ENCODE data around the gene MPDU1. TPM values are rescaled to one million over a fixed set of nuclear protein-coding genes. Genes with fewer than 3 reads are reported as not detected.

Gene MPDU1
- total RNA-seq: 185 and 199 TPM in 2 replicates
- polyA plus RNA-seq (2012): 61.3 TPM

DNA sequence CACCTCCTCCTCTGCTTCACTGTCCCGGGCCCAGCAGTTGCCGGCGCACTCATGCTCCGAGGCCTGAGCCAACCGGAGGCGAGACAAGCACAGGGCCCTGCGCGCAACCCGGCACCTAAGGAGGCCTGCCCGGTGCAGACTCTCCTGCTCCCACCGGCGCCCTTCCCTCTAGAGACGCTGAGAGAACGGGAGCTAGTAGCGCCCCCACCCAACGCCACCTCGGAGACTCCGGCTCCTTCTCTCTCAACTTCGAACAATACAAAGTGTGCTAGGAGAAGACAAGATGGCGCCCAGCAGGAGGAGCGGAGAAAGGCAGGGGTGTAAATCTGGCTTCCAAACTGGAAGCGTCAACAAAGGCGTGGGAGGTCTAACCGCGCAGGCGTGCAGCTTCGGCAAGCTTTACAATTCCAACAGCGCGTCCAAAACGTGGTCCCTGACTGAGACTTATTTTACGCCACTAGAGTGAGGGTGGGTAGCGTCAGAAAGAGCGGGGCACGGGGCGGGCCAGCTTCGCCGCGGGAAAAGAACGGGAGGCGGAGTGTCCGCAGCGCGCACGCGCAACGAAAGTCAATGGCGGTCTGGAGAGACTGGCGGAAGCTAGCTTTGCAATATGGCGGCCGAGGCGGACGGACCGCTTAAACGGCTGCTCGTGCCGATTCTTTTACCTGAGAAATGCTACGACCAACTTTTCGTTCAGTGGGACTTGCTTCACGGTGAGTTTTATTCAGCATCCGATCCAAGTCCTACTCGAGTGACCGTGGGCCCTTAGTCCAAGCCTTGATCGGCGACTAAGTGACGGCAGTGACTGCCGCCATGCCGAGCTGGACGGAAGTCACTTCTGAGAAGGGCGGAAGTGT, at the start of gene MPDU1:
TSS of gene MPDU1 (plus strand) at position 600 of the 857 bp plus-strand sequence. CDS start at position 611, 11 bp downstream.
- peak; percentile 98 for DNase-seq (ENCODE audit: low read depth)

- DNase-seq (ENCODE audit: low read depth): no peak
Measured at GRCh38 chr17:7538050-7538449, 45.6 kb upstream of the MPDU1 start.

DNA sequence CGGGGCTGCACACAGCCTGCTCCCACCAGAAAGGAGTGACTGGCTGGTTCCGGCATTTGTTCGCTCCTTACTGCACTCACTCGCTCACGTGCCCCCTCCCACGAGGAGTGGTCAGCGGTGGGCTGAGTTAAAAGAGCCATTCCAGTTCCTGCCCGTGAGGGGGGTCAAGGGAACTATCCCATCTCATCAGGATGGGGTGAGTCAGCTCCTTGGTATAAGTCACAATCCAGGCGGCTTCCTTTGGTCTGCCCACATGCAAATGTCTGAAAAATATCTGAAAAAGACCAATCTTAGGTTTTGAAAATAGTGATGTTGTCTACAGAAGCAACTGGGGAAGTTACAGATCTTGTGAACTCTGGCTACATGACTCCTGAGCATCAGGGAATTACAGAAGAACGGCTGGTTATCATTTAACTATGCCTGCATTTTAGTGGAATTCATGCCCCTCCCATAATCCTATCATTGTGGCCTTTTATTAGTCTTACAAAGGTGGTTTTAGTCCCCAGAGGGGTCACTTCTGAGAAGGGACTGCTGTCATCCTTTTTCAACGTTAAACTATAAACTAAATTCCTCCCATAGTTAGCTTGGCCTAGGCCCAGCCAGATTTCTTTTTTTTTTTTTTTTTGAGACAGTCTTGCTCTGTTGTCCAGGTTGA, 44.6 kb upstream of the MPDU1 start:
- DNase-seq (ENCODE audit: low read depth): no peak

DNA sequence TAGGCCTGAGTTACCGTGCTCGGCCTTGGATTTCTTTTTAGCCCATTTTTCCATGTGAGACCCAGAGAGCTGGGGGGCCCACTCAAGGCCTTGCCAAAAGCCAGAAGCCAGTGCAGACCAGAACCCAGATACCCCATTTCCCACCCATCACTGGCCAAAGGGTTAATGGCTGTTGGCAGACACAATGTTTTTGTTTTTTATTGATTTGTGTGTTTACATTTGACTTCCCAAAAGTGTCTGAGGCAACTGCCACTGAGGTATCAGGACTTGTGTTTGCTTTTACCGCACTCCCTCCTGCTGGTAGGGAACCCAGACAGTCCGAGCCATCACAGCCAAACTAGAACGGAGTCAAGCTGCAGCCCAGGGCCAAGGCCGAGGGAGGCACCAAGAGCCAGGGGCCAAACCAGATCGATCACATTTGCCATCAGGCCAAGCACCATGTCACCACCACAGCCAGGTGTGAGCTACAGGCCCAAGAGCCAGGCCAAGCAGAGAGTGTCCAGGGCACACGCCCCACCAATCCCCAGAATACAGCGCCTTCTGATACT, 42.5 kb upstream of the MPDU1 start:
- no peak for DNase-seq (ENCODE audit: low read depth)

GRCh38 chr17:7544911-7545310, 38.7 kb upstream of the MPDU1 start:
- DNase-seq (ENCODE audit: low read depth): no peak

DNA sequence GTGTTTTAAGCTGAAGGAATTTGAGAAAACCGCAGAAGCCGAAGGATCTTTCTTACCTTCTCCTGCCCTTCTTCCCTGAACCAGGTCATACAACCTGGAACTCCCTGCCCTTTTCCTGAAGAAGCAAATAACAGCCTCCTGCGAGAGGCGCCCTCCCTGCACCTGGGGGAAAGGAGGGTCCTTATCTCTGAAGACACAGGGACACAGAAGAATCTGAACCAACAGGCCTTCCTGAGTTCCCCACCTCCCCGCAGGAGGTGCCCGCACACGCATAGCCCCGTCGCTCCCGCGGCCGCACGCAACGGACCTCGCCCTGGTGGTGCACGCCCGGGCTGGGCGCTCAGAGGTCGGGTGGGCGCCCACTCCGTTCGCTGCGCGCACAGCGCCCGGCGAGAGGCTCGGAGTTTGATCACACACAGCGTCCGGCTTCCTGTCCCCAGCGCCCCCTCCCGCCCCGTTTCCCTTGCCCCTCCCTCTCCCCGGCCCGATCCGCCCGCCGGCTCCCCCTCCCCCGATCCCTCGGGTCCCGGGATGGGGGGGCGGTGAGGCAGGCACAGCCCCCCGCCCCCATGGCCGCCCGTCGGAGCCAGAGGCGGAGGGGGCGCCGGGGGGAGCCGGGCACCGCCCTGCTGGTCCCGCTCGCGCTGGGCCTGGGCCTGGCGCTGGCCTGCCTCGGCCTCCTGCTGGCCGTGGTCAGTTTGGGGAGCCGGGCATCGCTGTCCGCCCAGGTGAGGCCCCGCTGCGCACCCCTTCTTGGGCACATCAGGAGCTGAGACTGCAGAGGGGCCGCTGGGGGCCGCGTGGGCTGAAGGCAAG, 34.9 kb upstream of the MPDU1 start, which contains the start of gene TNFSF12:
TSS of gene TNFSF12 (plus strand) at position 474 of the 816 bp plus-strand sequence. CDS start at position 570, 96 bp downstream.
- DNase-seq (ENCODE audit: low read depth): peak; percentile 30

DNA sequence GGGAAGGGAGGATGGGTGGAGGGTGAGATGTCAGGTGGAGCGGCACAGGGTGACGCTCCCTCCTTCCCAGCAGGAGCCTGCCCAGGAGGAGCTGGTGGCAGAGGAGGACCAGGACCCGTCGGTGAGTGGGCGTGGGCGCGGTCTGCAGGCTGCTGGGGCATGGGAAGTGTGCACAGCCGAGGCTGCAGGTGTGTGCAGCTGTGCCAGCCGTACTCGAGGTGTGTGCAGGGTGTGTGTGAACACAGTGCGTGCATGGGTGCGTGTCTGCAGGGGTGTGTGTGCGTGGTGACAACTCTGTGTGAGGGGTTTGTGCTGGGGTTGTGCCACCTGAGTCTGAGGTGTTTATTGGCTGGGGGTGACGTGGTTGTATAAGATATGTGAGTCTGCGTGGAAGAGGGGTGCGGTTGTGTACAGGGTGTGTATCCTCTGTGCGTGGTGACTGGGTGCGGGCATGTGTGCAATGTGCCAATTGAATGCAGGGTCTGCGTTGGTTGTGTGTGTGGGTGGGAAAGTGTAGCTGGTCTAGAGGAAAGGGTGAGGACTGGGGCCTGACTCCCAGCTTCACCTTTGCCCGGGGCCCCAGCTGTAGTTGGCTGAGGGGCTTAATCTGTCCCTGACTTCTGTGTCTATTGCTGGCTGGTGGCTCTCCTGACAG, 34.1 kb upstream of the MPDU1 start:
- DNase-seq (ENCODE audit: low read depth): no peak

DNA sequence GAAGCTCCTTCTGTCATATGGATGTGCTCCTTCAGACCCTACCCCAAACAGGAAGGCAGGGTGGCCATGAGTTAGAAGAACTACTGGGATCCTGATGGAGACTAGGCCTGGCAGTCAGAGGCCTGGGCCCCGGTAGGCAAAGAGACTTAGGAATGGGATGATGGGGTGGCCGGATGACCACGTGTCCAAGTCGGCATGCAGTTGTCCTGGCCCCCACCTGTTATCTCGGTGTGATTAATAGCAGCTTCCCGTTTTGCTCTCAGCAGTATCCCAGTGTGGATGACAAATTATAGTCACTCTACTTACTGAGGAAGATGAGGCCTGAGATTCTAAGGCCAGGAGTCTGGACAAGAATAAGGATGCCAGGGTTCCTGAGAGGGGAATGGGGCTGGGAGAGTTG, 33.3 kb upstream of the MPDU1 start:
- DNase-seq (ENCODE audit: low read depth): peak; percentile 56

- DNase-seq (ENCODE audit: low read depth): no peak
Measured at GRCh38 chr17:7551396-7551795, 32.3 kb upstream of the MPDU1 start.

DNA sequence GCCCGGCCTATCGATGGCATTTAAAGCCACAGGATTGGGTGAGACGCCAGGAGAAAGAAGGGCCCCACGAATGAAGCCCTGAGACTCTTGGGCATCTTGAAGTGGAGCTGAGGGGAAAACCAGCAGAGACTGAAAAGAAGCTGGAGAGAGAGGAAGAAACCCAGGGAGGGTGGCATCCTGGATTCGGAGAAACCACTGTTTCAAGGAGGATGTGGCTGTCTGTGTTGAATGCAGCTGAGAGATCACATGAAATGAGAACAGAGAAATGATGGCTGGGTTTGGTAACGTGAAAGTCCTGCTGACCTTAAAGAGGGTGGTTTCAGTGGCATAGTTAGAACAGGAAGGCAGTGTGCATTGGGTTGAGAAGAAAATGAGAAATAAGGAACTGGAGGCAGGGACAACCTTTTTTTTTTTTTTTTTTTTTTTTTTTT, 31.0 kb upstream of the MPDU1 start:
- DNase-seq (ENCODE audit: low read depth): no peak

- DNase-seq (ENCODE audit: low read depth): no peak
Measured at GRCh38 chr17:7553356-7553755, 30.3 kb upstream of the MPDU1 start.

DNA sequence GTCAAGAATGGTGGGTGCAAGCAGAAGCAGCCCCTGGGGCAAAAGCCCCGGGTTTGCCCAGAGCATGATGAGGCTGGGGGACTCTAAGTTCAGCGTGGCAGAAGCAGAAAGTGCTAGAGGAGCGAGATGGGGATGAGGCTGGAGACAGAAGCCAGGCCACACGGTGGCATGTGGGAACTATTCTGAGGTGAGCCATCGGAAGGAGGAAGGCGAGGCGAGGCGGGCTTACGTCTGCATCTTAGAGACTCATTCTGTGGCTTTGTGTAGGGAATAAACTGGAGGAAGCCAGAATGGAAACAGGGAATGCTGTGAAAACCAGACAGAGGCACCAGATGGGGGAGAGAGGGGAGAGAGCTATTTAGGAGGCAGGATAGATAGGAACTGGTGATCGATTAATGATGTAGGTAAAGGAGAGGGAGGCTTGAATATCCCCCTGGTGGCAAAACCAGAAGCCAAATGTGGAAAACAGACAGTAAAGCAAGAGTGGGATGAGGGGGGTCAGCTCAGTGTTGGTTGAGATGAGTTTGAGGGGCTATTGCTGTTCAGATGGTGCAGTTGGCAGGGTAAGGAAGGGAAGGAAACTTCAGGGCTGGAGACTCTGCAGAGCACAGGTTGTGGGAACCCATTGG, 28.2 kb upstream of the MPDU1 start:
- DNase-seq (ENCODE audit: low read depth): no peak

- DNase-seq (ENCODE audit: low read depth): no peak
Measured at GRCh38 chr17:7556627-7557026, 27.0 kb upstream of the MPDU1 start.

DNA sequence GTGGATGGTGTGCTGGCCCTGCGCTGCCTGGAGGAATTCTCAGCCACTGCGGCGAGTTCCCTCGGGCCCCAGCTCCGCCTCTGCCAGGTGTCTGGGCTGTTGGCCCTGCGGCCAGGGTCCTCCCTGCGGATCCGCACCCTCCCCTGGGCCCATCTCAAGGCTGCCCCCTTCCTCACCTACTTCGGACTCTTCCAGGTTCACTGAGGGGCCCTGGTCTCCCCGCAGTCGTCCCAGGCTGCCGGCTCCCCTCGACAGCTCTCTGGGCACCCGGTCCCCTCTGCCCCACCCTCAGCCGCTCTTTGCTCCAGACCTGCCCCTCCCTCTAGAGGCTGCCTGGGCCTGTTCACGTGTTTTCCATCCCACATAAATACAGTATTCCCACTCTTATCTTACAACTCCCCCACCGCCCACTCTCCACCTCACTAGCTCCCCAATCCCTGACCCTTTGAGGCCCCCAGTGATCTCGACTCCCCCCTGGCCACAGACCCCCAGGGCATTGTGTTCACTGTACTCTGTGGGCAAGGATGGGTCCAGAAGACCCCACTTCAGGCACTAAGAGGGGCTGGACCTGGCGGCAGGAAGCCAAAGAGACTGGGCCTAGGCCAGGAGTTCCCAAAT, 26.4 kb upstream of the MPDU1 start:
- DNase-seq (ENCODE audit: low read depth): no peak

DNA sequence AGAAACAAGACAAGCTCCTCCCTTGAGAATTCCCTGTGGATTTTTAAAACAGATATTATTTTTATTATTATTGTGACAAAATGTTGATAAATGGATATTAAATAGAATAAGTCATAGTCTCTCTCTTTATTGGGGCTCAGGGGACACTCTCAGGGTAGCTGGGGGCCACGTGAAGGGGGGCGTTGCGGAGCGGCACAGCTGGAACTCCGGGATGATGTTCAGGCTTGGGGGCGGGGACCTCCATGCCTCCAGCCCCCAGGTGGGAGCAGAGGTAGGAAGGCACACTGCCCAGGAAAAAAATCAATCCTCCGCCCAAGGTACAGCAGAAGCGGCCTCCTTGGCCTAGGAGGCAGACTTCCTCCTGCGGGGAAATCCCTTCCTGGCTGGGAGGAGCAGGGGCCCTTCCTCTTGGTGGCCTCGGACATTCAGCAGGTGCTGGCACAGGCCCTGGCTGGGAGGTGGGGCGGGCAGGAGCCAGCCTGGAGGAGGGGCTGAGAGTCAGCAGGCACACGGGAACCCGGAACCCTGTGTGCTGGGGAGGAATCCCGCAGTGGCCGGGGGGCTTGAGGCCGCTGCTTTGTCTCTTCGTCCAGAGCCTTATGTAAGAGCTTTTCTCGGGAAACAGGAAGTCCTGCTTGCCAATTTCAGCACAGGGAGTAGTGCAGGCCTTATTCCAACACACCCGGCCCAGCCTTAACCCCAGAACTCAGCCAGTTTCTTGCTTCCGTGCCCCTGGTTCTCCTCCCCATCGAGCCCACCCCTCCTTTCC, 25.7 kb upstream of the MPDU1 start:
- peak; percentile 22 for DNase-seq (ENCODE audit: low read depth)

DNA sequence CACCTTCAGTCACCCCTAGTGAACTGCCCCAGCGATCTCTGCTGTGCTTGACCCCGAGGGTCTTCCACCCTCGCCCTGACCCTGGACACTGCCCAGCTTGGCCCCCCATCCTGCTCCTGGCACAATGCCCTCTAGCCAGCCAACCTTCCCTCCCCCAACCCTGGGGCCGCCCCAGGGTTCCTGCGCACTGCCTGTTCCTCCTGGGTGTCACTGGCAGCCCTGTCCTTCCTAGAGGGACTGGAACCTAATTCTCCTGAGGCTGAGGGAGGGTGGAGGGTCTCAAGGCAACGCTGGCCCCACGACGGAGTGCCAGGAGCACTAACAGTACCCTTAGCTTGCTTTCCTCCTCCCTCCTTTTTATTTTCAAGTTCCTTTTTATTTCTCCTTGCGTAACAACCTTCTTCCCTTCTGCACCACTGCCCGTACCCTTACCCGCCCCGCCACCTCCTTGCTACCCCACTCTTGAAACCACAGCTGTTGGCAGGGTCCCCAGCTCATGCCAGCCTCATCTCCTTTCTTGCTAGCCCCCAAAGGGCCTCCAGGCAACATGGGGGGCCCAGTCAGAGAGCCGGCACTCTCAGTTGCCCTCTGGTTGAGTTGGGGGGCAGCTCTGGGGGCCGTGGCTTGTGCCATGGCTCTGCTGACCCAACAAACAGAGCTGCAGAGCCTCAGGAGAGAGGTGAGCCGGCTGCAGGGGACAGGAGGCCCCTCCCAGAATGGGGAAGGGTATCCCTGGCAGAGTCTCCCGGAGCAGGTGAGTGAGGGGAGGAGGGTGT, 24.9 kb upstream of the MPDU1 start, which contains the start of gene TNFSF13:
TSS of gene TNFSF13 (plus strand) at position 207 of the 776 bp plus-strand sequence. CDS start at position 497, 290 bp downstream.
- no peak for DNase-seq (ENCODE audit: low read depth)

DNA sequence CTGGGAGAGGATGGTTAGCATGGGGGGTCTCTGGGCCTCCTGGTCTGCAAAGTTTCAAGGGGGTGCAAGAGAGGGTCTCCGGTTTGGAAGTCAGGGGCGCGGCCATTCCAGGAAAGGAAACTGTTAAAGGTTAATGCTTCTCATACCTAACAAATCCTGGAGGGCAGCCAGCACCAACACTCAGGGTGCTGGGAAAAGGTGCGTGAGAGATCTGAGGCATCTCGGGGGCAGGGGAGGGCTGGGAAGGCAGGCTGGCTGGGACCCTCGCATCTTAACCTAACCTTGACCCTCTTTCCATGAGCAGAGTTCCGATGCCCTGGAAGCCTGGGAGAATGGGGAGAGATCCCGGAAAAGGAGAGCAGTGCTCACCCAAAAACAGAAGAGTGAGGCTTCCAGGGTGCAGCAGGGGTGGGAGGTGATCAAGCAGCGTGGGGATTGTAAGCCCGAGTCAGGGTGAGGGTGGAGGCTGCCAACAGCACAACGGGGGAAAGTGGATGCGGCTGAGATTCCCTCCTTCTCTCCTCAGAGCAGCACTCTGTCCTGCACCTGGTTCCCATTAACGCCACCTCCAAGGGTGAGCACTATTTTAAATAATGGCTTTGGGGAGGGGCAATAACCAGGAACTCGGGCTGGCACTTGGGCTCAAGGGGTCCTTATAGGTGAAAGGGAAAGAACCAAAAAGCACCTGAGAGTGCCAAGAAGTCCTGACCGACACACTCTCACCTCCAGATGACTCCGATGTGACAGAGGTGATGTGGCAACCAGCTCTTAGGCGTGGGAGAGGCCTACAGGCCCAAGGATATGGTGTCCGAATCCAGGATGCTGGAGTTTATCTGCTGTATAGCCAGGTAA, 24.1 kb upstream of the MPDU1 start:
- no peak for DNase-seq (ENCODE audit: low read depth)

Measured in myocyte (in vitro differentiated cells).